Activated T-helper 2 cell treated with anti-CD3 and anti-CD28 coated beads, Interferon-gamma antibody, Interleukin-2, Interleukin-4, amounts not matched to agents 10 μg/mL and 5 μg/mL and 100 μg/mL, durations not matched to agents 14 hours and 24 hours and 36 hours (primary cell): ENCODE measurements around the gene LTV1. TPM values are rescaled to one million over a fixed set of nuclear protein-coding genes. Genes with fewer than 3 reads are reported as not detected.

Source experiments
- DNase-seq: peaks from one replicate; pipeline ENCODE4 v3.0.0; 2021; ENCODE audit warnings: low spot score
- H3K27ac Mint-ChIP-seq: one replicate; pipeline ENCODE4 v1.8.0; 2021; ENCODE audit warnings: mixed read lengths
- H3K27me3 Mint-ChIP-seq: one replicate; pipeline ENCODE4 v1.8.0; 2021; ENCODE audit warnings: low read depth, mixed read lengths
- H3K36me3 Mint-ChIP-seq: one replicate; pipeline ENCODE4 v1.8.0; 2021; ENCODE audit warnings: low read depth, mixed read lengths
- H3K4me1 Mint-ChIP-seq: one replicate; pipeline ENCODE4 v1.8.0; 2021; ENCODE audit warnings: low read depth, mixed read lengths
- H3K4me3 Mint-ChIP-seq: one replicate; pipeline ENCODE4 v1.8.0; 2021; ENCODE audit warnings: low read depth, mild to moderate bottlenecking, moderate library complexity, mixed read lengths
- H3K9me3 Mint-ChIP-seq: one replicate; pipeline ENCODE4 v1.8.0; 2021; ENCODE audit warnings: mixed read lengths
- intact Hi-C: fragments of 100-400 bp; cut with micrococcal nuclease; formaldehyde crosslinking; loops from one replicate; pipeline ENCODE4 v1.15.1; 2023
- total RNA-seq: library from RNA; stranded (reverse); gene quantifications from 2 replicates; pipeline ENCODE4 v1.2.3, GENCODE V29; 2022

The LTV1 gene
- total RNA-seq, 1 donor from 2014 or later, result 44.7 TPM

- H3K9me3 Mint-ChIP-seq, result no peaks in the 10 kb centered on the region
- no peak overlapping the region for H3K27ac Mint-ChIP-seq
- no peaks in the 10 kb centered on the region for H3K36me3 Mint-ChIP-seq
- intact Hi-C loops, result no loop called here
- peaks cover under 1% of the 10 kb centered on the region for H3K4me1 Mint-ChIP-seq
- no peak for DNase-seq
- H3K27me3 Mint-ChIP-seq, result no peaks in the 10 kb centered on the region
- no peak overlapping the region for H3K4me3 Mint-ChIP-seq
Measured at GRCh38 chr6:143817621-143818020, 25.5 kb upstream of the LTV1 start.

GRCh38 chr6:143821359-143821758 is 21.8 kb upstream of the LTV1 start:
- DNase-seq, result no peak
- intact Hi-C loops, result no loop called here
- no peaks in the 10 kb centered on the region for H3K4me1 Mint-ChIP-seq
- no peak overlapping the region for H3K27ac Mint-ChIP-seq
- H3K4me3 Mint-ChIP-seq, result no peak overlapping the region
- H3K9me3 Mint-ChIP-seq, result no peaks in the 10 kb centered on the region
- no peaks in the 10 kb centered on the region for H3K27me3 Mint-ChIP-seq
- H3K36me3 Mint-ChIP-seq, result peaks cover 10% of the 10 kb centered on the region

GRCh38 chr6:143822584-143823024 is 20.5 kb upstream of the LTV1 start:
- no peaks in the 10 kb centered on the region for H3K27me3 Mint-ChIP-seq
- H3K4me3 Mint-ChIP-seq, result no peak overlapping the region
- H3K9me3 Mint-ChIP-seq, result no peaks in the 10 kb centered on the region
- no peak for DNase-seq
- H3K4me1 Mint-ChIP-seq, result no peaks in the 10 kb centered on the region
- no peak overlapping the region for H3K27ac Mint-ChIP-seq
- H3K36me3 Mint-ChIP-seq, result peaks cover 10% of the 10 kb centered on the region
- intact Hi-C loops, result no loop called here

GRCh38 chr6:143823548-143823947 is 19.6 kb upstream of the LTV1 start:
- H3K4me1 Mint-ChIP-seq, result no peaks in the 10 kb centered on the region
- peaks cover 10% of the 10 kb centered on the region for H3K36me3 Mint-ChIP-seq
- no peak for DNase-seq
- H3K27ac Mint-ChIP-seq, result no peak overlapping the region
- no peaks in the 10 kb centered on the region for H3K9me3 Mint-ChIP-seq
- intact Hi-C loops, result no loop called here
- H3K4me3 Mint-ChIP-seq, result no peak overlapping the region
- H3K27me3 Mint-ChIP-seq, result no peaks in the 10 kb centered on the region

GRCh38 chr6:143828572-143828971 is 14.6 kb upstream of the LTV1 start:
- H3K27me3 Mint-ChIP-seq, result no peaks in the 10 kb centered on the region
- H3K4me1 Mint-ChIP-seq, result no peaks in the 10 kb centered on the region
- H3K27ac Mint-ChIP-seq, result no peak overlapping the region
- H3K4me3 Mint-ChIP-seq, result no peak overlapping the region
- H3K36me3 Mint-ChIP-seq, result peaks cover 10% of the 10 kb centered on the region
- intact Hi-C loops, result no loop called here
- no peak for DNase-seq
- no peaks in the 10 kb centered on the region for H3K9me3 Mint-ChIP-seq

GRCh38 chr6:143836150-143836549 is 7.0 kb upstream of the LTV1 start:
- no peaks in the 10 kb centered on the region for H3K4me1 Mint-ChIP-seq
- H3K36me3 Mint-ChIP-seq, result no peaks in the 10 kb centered on the region
- no peaks in the 10 kb centered on the region for H3K9me3 Mint-ChIP-seq
- no peak overlapping the region for H3K27ac Mint-ChIP-seq
- no peak for DNase-seq
- no peak overlapping the region for H3K4me3 Mint-ChIP-seq
- H3K27me3 Mint-ChIP-seq, result no peaks in the 10 kb centered on the region
- intact Hi-C loops, result no loop called here

- no peak overlapping the region for H3K4me3 Mint-ChIP-seq
- intact Hi-C loops, result no loop called here
- no peak overlapping the region for H3K27ac Mint-ChIP-seq
- H3K36me3 Mint-ChIP-seq, result no peaks in the 10 kb centered on the region
- no peaks in the 10 kb centered on the region for H3K27me3 Mint-ChIP-seq
- DNase-seq, result no peak
- no peaks in the 10 kb centered on the region for H3K9me3 Mint-ChIP-seq
- H3K4me1 Mint-ChIP-seq, result peaks cover 6% of the 10 kb centered on the region
Measured at GRCh38 chr6:143838395-143838794, 4.7 kb upstream of the LTV1 start.

- Mint-ChIP-seq H3K9me3 (no peaks in the 10 kb centered on the region), H3K27ac (no peak overlapping the region), H3K4me3 (no peak overlapping the region), H3K4me1 (peaks cover 9% of the 10 kb centered on the region), H3K36me3 (peaks cover 7% of the 10 kb centered on the region), H3K27me3 (no peaks in the 10 kb centered on the region)
- no peak for DNase-seq
- intact Hi-C loops, result no loop called here
Measured at GRCh38 chr6:143839196-143839595, 3.9 kb upstream of the LTV1 start.

- DNase-seq, result no peak
- intact Hi-C loops, result loop anchor here (5.0 to 10.0 kb wide), 2 partner anchors 163 to 386 kb away; partner anchors contain the start of genes ADAT2, PEX3 and PHACTR2
- peaks cover 20% of the 10 kb centered on the region for H3K36me3 Mint-ChIP-seq
- no peaks in the 10 kb centered on the region for H3K9me3 Mint-ChIP-seq
- no peak overlapping the region for H3K4me3 Mint-ChIP-seq
- peaks cover 13% of the 10 kb centered on the region for H3K4me1 Mint-ChIP-seq
- no peaks in the 10 kb centered on the region for H3K27me3 Mint-ChIP-seq
- no peak overlapping the region for H3K27ac Mint-ChIP-seq
Measured at GRCh38 chr6:143840595-143841265, 2.4 kb upstream of the LTV1 start.

- intact Hi-C loops, result loop anchor here (2.0 to 10.0 kb wide), 4 partner anchors 14 to 388 kb away; partner anchors contain the start of genes ADAT2, PEX3 and PHACTR2
- peak overlapping the region; percentile 97 for H3K4me3 Mint-ChIP-seq
- DNase-seq, result no peak
- H3K27ac Mint-ChIP-seq, result peak overlapping the region; percentile 96
- H3K4me1 Mint-ChIP-seq, result peaks cover 17% of the 10 kb centered on the region
- no peaks in the 10 kb centered on the region for H3K9me3 Mint-ChIP-seq
- no peaks in the 10 kb centered on the region for H3K27me3 Mint-ChIP-seq
- peaks cover 37% of the 10 kb centered on the region for H3K36me3 Mint-ChIP-seq
Measured at GRCh38 chr6:143842461-143842901, 657 bp upstream of the LTV1 start.

- H3K9me3 Mint-ChIP-seq, result no peaks in the 10 kb centered on the region
- H3K36me3 Mint-ChIP-seq, result peaks cover 47% of the 10 kb centered on the region
- intact Hi-C loops, result loop anchor here (1.0 to 10.0 kb wide), 6 partner anchors 13 to 389 kb away; partner anchors contain the start of genes ADAT2, PEX3, PHACTR2 and SF3B5
- DNase-seq, result no peak
- peak overlapping the region; percentile 97 for H3K4me3 Mint-ChIP-seq
- peaks cover 22% of the 10 kb centered on the region for H3K4me1 Mint-ChIP-seq
- peak overlapping the region; percentile 96 for H3K27ac Mint-ChIP-seq
- no peaks in the 10 kb centered on the region for H3K27me3 Mint-ChIP-seq
Measured at GRCh38 chr6:143843677-143843999, 500 bp downstream of the LTV1 start.

- Mint-ChIP-seq H3K36me3 (peaks cover 51% of the 10 kb centered on the region), H3K4me3 (peak overlapping the region; percentile 97), H3K27me3 (no peaks in the 10 kb centered on the region), H3K27ac (peak overlapping the region; percentile 96), H3K9me3 (no peaks in the 10 kb centered on the region), H3K4me1 (peaks cover 25% of the 10 kb centered on the region)
- intact Hi-C loops, result loop anchor here (5.0 to 10.0 kb wide), 2 partner anchors 167 to 389 kb away; partner anchors contain the start of genes ADAT2, PEX3 and PHACTR2
- DNase-seq, result no peak
Measured at GRCh38 chr6:143844006-143844405, 868 bp downstream of the LTV1 start.

- H3K27me3 Mint-ChIP-seq, result no peaks in the 10 kb centered on the region
- intact Hi-C loops, result loop anchor here (10.0 kb wide), 1 partner anchor 390 kb away; the partner anchor contains the start of genes ADAT2 and PEX3
- H3K4me1 Mint-ChIP-seq, result peaks cover 34% of the 10 kb centered on the region
- no peak overlapping the region for H3K27ac Mint-ChIP-seq
- no peak overlapping the region for H3K4me3 Mint-ChIP-seq
- no peaks in the 10 kb centered on the region for H3K9me3 Mint-ChIP-seq
- DNase-seq, result no peak
- H3K36me3 Mint-ChIP-seq, result peaks cover 61% of the 10 kb centered on the region
Measured at GRCh38 chr6:143845033-143845432, 1.9 kb downstream of the LTV1 start.
